HepG2 (cell line): Measurements from ENCODE around the gene ZNF670. TPM values are rescaled to one million over a fixed set of nuclear protein-coding genes. Genes with fewer than 3 reads are reported as not detected.

Experiments used
- DPF2 ChIP-seq: sonication (generic); formaldehyde crosslinking; IDR thresholded peaks from 2 replicates; pipeline ENCODE4 v1.4.0; 2020; ENCODE audit warnings: mild to moderate bottlenecking, low read depth, missing genetic modification reagents, borderline replicate concordance
- ESRRA ChIP-seq: sonication (generic); formaldehyde crosslinking; IDR thresholded peaks from 2 replicates; pipeline ENCODE4 v1.5.1; 2020; ENCODE audit warnings: mild to moderate bottlenecking, low read depth, missing genetic modification reagents
- GATAD2A ChIP-seq: IDR thresholded peaks from 2 replicates; pipeline ENCODE4 v1.6.1; 2016
- HDAC2 ChIP-seq: sonication (generic); formaldehyde crosslinking; IDR thresholded peaks from 2 replicates; pipeline ENCODE4 v1.4.0; 2020; ENCODE audit warnings: missing genetic modification reagents
- JUND ChIP-seq: sonication (generic); formaldehyde crosslinking; IDR thresholded peaks from 2 replicates; pipeline ENCODE4 v1.8.0; 2022; ENCODE audit warnings: mild to moderate bottlenecking, missing genetic modification reagents
- MXD4 ChIP-seq: IDR thresholded peaks from 2 replicates; pipeline ENCODE4 v1.6.1; 2016; ENCODE audit warnings: mild to moderate bottlenecking, missing biosample characterization, missing genetic modification reagents
- MXI1 ChIP-seq: IDR thresholded peaks from 3 replicates; pipeline ENCODE4 v1.6.1; 2012; ENCODE audit warnings: low read depth, low read length, inconsistent platforms, borderline replicate concordance
- NCOA5 ChIP-seq: sonication (generic); formaldehyde crosslinking; IDR thresholded peaks from 2 replicates; pipeline ENCODE4 v1.4.0; 2020; ENCODE audit warnings: missing genetic modification reagents
- RXRB ChIP-seq: IDR thresholded peaks from 2 replicates; pipeline ENCODE4 v1.6.1; 2016; ENCODE audit warnings: borderline replicate concordance, missing genetic modification reagents, missing compliant biosample characterization
- TAF1 ChIP-seq: sonication (generic); formaldehyde crosslinking; IDR thresholded peaks from 2 replicates; pipeline ENCODE4 v1.4.0; 2020; ENCODE audit warnings: missing genetic modification reagents
- TAF15 ChIP-seq: fragments of 200-400 bp; formaldehyde crosslinking; IDR thresholded peaks from one replicate; pipeline ENCODE4 v1.6.1; 2018; ENCODE audit warnings: mild to moderate bottlenecking, low read depth, low read length; ENCODE audit not compliant: poor library complexity, severe bottlenecking
- TGIF2 ChIP-seq: IDR thresholded peaks from 2 replicates; pipeline ENCODE4 v1.6.1; 2016; ENCODE audit warnings: control low read depth, missing compliant biosample characterization
- ZFP90 ChIP-seq: sonication (generic); formaldehyde crosslinking; IDR thresholded peaks from 2 replicates; pipeline ENCODE4 v1.8.0; 2022; ENCODE audit warnings: missing genetic modification reagents, mild to moderate bottlenecking, inconsistent platforms, borderline replicate concordance
- ZFX ChIP-seq: sonication (generic); formaldehyde crosslinking; IDR thresholded peaks from 2 replicates; pipeline ENCODE4 v1.4.0; 2020; ENCODE audit warnings: mild to moderate bottlenecking, low read depth, missing genetic modification reagents, moderate library complexity
- ZNF264 ChIP-seq: sonication (generic); formaldehyde crosslinking; IDR thresholded peaks from 2 replicates; pipeline ENCODE4 v1.4.0; 2020; ENCODE audit warnings: missing genetic modification reagents
- ZNF644 ChIP-seq: IDR thresholded peaks from 2 replicates; pipeline ENCODE4 v1.6.1; 2016; ENCODE audit warnings: low read depth
- polyA plus RNA-seq, 8 experiments: library from polyadenylated mRNA; depleted of rRNA in 3 of 8; stranded (reverse) in 7 of 8; unstranded in 1 of 8; fragments of >200 nt; fragmentation: Illumina TruSeq in 4 of 8; extraction: Trizol in 4 of 8; gene quantifications; 2 replicates each; pipeline versions ENCODE4 v1.2.1 to v1.2.3, GENCODE V29; 2011 to 2016; ENCODE audit warnings: low read depth in 4 of 8, missing spikeins in 1 of 8, mixed read lengths in 1 of 8; ENCODE audit not compliant: insufficient read depth in 1 of 8
- total RNA-seq, 5 experiments: library from RNA; depleted of rRNA; stranded (reverse); fragments of >200 nt; fragmentation: Illumina TruSeq; extraction: Trizol; gene quantifications; 2 replicates each; pipeline ENCODE4 v1.2.3, GENCODE V29; 2016; ENCODE audit warnings: low read depth in 1 of 5
- TF ChIP-seq, protein P1 (sequence below): sonication (generic); formaldehyde crosslinking; IDR thresholded peaks from 2 replicates; pipeline ENCODE4 v1.5.1; 2020; ENCODE audit warnings: mild to moderate bottlenecking, moderate library complexity, missing genetic modification reagents
- TF ChIP-seq, protein P2 (sequence below): sonication (generic); formaldehyde crosslinking; IDR thresholded peaks from 2 replicates; pipeline ENCODE4 v1.4.0; 2020; ENCODE audit warnings: missing genetic modification reagents
- TF ChIP-seq, protein P3 (sequence below): IDR thresholded peaks from 2 replicates; pipeline ENCODE4 v1.6.1; 2016; ENCODE audit warnings: missing compliant biosample characterization, missing genetic modification reagents, borderline replicate concordance
- TF ChIP-seq, protein P4 (sequence below): sonication (generic); formaldehyde crosslinking; IDR thresholded peaks from 2 replicates; pipeline ENCODE4 v1.5.1; 2020; ENCODE audit warnings: missing genetic modification reagents, mild to moderate bottlenecking, borderline replicate concordance
- TF ChIP-seq, protein P5 (sequence below): sonication (generic); formaldehyde crosslinking; IDR thresholded peaks from 2 replicates; pipeline ENCODE4; 2020; ENCODE audit warnings: missing genetic modification reagents, mild to moderate bottlenecking, borderline replicate concordance
- TF ChIP-seq, protein P6 (sequence below): IDR thresholded peaks from 2 replicates; pipeline ENCODE4 v1.6.1; 2016; ENCODE audit warnings: missing genetic modification reagents, missing compliant biosample characterization

Gene ZNF670
- total and polyA plus RNA-seq, 2 of the 13 experiments (the other 11 are each of a cell fraction or from before 2014, with no cell fraction given) = 4.2 to 10.9 TPM

DNA sequence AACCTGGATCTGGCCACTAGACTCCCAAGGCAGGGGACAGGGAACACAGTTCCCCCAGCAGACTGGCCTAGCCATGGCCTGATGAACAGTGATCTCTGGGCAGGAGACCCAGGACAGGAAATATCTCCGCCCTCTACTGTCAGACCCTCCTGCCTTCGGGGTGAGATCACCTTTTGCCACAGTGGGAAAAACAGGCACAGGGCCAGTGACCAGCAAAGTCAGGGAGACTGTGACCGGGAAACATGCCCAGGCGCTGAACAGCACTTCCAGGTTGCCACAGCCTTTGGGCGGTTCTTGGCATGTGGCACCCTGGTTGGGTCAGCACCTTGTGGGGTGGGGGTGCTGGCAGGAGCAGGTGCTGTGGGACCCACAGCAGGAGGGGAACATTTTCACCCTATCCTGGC, 34.5 kb upstream of the ZNF670 start (continued):
- TF ChIP-seq, protein P1, sequence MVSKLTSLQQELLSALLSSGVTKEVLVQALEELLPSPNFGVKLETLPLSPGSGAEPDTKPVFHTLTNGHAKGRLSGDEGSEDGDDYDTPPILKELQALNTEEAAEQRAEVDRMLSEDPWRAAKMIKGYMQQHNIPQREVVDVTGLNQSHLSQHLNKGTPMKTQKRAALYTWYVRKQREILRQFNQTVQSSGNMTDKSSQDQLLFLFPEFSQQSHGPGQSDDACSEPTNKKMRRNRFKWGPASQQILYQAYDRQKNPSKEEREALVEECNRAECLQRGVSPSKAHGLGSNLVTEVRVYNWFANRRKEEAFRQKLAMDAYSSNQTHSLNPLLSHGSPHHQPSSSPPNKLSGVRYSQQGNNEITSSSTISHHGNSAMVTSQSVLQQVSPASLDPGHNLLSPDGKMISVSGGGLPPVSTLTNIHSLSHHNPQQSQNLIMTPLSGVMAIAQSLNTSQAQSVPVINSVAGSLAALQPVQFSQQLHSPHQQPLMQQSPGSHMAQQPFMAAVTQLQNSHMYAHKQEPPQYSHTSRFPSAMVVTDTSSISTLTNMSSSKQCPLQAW = 0 out of 2 replicates have a peak, but pooled peaks have one; percentile 60
- TF ChIP-seq TGIF2 (CRISPR knock-in tag) = peak; percentile 79
- TF ChIP-seq MXD4 (CRISPR knock-in tag) = 0 out of 2 replicates have a peak, but pooled peaks have one; percentile 28
- TF ChIP-seq MXI1 = peak; percentile 42; the same call in 1 of the 3 replicates
- peak; percentile 48 for TF ChIP-seq HDAC2 (CRISPR knock-in tag)
- TF ChIP-seq, protein P2, sequence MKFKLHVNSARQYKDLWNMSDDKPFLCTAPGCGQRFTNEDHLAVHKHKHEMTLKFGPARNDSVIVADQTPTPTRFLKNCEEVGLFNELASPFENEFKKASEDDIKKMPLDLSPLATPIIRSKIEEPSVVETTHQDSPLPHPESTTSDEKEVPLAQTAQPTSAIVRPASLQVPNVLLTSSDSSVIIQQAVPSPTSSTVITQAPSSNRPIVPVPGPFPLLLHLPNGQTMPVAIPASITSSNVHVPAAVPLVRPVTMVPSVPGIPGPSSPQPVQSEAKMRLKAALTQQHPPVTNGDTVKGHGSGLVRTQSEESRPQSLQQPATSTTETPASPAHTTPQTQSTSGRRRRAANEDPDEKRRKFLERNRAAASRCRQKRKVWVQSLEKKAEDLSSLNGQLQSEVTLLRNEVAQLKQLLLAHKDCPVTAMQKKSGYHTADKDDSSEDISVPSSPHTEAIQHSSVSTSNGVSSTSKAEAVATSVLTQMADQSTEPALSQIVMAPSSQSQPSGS = peak; percentile 47; the same call in 1 of the 2 replicates
- TF ChIP-seq, protein P3, sequence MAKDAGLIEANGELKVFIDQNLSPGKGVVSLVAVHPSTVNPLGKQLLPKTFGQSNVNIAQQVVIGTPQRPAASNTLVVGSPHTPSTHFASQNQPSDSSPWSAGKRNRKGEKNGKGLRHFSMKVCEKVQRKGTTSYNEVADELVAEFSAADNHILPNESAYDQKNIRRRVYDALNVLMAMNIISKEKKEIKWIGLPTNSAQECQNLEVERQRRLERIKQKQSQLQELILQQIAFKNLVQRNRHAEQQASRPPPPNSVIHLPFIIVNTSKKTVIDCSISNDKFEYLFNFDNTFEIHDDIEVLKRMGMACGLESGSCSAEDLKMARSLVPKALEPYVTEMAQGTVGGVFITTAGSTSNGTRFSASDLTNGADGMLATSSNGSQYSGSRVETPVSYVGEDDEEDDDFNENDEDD (CRISPR knock-in tag) = peak; percentile 22; the same call in 1 of the 2 replicates
- peak; percentile 67 for TF ChIP-seq GATAD2A (CRISPR knock-in tag)
- TF ChIP-seq, protein P4, sequence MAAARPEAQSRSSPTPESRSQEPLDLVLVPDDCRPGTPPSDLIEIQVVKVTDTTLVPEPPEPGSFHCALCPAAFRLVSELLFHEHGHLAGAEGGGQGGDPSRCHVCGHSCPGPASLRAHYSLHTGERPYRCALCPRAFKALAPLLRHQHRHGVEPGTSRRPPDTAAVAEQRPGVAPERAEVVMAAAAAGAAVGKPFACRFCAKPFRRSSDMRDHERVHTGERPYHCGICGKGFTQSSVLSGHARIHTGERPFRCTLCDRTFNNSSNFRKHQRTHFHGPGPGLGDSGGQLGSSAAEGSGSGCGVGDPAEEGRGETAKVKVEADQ = 0 out of 2 replicates have a peak, but pooled peaks have one; percentile 12
- TF ChIP-seq NCOA5 = no peak
- TF ChIP-seq, protein P5, sequence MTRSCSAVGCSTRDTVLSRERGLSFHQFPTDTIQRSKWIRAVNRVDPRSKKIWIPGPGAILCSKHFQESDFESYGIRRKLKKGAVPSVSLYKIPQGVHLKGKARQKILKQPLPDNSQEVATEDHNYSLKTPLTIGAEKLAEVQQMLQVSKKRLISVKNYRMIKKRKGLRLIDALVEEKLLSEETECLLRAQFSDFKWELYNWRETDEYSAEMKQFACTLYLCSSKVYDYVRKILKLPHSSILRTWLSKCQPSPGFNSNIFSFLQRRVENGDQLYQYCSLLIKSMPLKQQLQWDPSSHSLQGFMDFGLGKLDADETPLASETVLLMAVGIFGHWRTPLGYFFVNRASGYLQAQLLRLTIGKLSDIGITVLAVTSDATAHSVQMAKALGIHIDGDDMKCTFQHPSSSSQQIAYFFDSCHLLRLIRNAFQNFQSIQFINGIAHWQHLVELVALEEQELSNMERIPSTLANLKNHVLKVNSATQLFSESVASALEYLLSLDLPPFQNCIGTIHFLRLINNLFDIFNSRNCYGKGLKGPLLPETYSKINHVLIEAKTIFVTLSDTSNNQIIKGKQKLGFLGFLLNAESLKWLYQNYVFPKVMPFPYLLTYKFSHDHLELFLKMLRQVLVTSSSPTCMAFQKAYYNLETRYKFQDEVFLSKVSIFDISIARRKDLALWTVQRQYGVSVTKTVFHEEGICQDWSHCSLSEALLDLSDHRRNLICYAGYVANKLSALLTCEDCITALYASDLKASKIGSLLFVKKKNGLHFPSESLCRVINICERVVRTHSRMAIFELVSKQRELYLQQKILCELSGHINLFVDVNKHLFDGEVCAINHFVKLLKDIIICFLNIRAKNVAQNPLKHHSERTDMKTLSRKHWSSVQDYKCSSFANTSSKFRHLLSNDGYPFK (CRISPR knock-in tag) = no peak
- TF ChIP-seq TAF1 = peak; percentile 39; the same call in 1 of the 2 replicates
- TF ChIP-seq ZFP90 (CRISPR knock-in tag) = 0 out of 2 replicates have a peak, but pooled peaks have one; percentile 65
- TF ChIP-seq TAF15 = no peak
- TF ChIP-seq RXRB (CRISPR knock-in tag) = peak; percentile 50; the same call in 1 of the 2 replicates
- peak; percentile 51; the same call in 1 of the 2 replicates for TF ChIP-seq ESRRA (CRISPR knock-in tag)
- TF ChIP-seq ZNF264 = peak; percentile 35; the same call in 1 of the 2 replicates
- no peak for TF ChIP-seq ZNF644 (CRISPR knock-in tag)
- peak; percentile 74; the same call in 1 of the 2 replicates for TF ChIP-seq JUND
- TF ChIP-seq DPF2 = peak; percentile 42; the same call in 1 of the 2 replicates
- TF ChIP-seq, protein P6, sequence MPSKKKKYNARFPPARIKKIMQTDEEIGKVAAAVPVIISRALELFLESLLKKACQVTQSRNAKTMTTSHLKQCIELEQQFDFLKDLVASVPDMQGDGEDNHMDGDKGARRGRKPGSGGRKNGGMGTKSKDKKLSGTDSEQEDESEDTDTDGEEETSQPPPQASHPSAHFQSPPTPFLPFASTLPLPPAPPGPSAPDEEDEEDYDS (CRISPR knock-in tag) = peak; percentile 76; the same call in 1 of the 2 replicates
- TF ChIP-seq ZFX (CRISPR knock-in tag) = peak; percentile 70
